Activated effector memory CD4-positive, alpha-beta T cell treated with anti-CD3 and anti-CD28 coated beads, Interleukin-2, amount 50 U/mL, for 16 hours (primary cell): ENCODE results near the gene EXOC6B.

ENCODE experiments used
- DNase-seq: peaks from one replicate; pipeline ENCODE4 v3.0.0-alpha.2; 2020

The EXOC6B gene

GRCh38 chr2:72128843-72129227 is 697.0 kb downstream of the EXOC6B start:
- peak; percentile 57 for DNase-seq

DNA sequence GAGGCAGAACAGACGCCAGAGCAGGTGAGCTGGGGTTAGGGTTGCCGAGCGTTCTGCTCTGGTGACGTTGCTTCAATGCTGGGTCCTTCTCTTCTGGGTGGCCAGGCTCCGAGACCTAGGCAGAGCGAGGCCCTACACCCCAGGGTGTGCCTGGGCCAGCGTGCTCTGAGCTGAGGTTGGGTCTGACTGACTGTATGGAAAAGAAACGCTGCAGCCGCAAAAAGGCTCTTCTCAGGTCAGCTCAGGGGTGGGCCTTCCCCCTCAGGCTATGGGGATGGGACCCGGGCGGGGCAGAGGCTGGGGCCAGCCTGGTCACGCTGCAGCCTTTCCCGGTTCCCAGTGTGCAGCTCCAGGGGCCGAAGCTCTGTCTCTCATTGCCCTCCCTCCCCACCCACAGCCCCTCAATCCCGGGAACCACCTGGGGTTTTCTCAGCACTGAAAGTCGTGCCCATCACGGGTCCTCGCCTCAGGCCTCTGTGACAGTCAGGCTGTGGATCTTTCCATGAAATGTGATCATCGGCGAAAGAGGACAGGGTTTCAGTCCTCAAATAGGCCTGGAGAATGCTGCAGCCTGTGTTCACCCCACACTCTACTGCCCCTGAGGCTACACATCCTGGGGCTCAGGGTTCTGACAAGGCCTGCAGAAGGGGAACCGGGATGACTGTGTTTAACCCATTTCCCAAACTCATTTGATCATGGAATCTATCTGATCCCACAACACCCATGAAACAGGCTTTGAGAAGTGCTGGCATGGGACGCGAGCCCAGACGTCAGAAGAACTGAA is 697.6 kb downstream of the EXOC6B start:
- no peak for DNase-seq

DNA sequence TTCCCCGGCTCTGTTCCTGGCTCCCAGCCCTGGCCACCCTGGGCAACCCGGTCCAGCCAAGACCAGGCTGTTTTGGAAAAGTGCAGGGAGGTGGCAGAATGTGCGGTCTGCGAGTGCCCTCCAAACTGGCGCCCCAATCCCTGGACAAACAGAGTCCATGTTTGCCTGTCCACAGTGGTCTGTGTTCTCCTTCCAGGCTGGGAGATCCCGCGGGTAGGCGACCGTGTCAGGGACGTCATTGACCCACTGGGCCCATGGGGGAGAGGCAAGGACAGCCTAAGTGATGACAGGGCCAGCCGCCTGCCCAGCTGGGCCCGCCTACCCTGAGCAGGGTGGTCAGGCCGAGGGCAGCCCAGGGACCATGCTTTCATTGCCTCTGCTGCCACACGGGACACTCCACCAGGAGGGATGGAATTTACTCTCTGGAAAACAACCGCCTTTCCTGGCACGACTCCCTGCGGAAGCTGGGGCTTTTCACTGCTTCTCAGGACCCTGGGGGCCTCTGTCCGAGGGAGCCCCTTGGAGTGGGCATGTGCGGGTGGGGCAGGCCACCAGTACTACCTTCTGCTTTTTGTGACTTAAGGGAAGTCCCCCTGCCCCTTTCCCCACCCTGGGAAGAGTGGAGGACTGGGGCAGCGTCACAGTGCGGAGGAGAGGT is 698.3 kb downstream of the EXOC6B start:
- DNase-seq = peak; percentile 44

- DNase-seq = no peak
Measured at GRCh38 chr2:72126186-72127100, 699.4 kb downstream of the EXOC6B start.
